Lower lobe of right lung (tissue), 2 donors: ENCODE results near the gene SDHAF1. TPM values are rescaled to one million over a fixed set of nuclear protein-coding genes. Genes with fewer than 3 reads are reported as not detected.

Source experiments
- ATAC-seq, 2 donors: fragments of 200-7000 bp; cut with Tn5 transposase; one replicate each; pipeline ENCODE4 v1.9.1; 2020 to 2022; ENCODE audit warnings: mild to moderate bottlenecking in 2 of 2, moderate library complexity in 2 of 2
- DNase-seq: peaks from one replicate; pipeline ENCODE4 v3.0.0-alpha.2; 2020
- H3K27ac ChIP-seq: fragments of 200-600 bp; one replicate; pipeline ENCODE4 v1.8.0; 2022
- H3K27me3 ChIP-seq: fragments of 200-600 bp; one replicate; pipeline ENCODE4 v1.8.0; 2022; ENCODE audit warnings: low read depth
- H3K36me3 ChIP-seq: fragments of 200-600 bp; one replicate; pipeline ENCODE4 v1.8.0; 2022; ENCODE audit warnings: mild to moderate bottlenecking
- H3K4me1 ChIP-seq: fragments of 200-600 bp; one replicate; pipeline ENCODE4 v1.8.0; 2022
- H3K4me3 ChIP-seq: fragments of 200-600 bp; one replicate; pipeline ENCODE4 v1.8.0; 2022; ENCODE audit warnings: mild to moderate bottlenecking
- H3K9me3 ChIP-seq: fragments of 200-600 bp; one replicate; pipeline ENCODE4 v1.8.0; 2022
- intact Hi-C: fragments of 100-400 bp; cut with DNase I; formaldehyde crosslinking; loops from one replicate; pipeline ENCODE4 v1.11.0; 2022
- total RNA-seq: library from RNA; stranded (reverse); fragmentation: NEBNext Ultra II Directional; extraction: Animal tissue kit (Norgen Biotek cat#: 25700); gene quantifications from one replicate; pipeline ENCODE4 v1.2.1, GENCODE V29; 2021
- TF ChIP-seq, protein P1 (sequence below): fragments of 200-600 bp; IDR thresholded peaks from one replicate; pipeline ENCODE4 v1.8.0; 2022; ENCODE audit warnings: antibody characterized with exemption, mild to moderate bottlenecking
- donor health status: DM: no; HTN: yes; CAD: no; lungs with severe emphysema.

The SDHAF1 gene
- total RNA-seq, 1 donor from 2014 or later = 14.4 TPM

DNA sequence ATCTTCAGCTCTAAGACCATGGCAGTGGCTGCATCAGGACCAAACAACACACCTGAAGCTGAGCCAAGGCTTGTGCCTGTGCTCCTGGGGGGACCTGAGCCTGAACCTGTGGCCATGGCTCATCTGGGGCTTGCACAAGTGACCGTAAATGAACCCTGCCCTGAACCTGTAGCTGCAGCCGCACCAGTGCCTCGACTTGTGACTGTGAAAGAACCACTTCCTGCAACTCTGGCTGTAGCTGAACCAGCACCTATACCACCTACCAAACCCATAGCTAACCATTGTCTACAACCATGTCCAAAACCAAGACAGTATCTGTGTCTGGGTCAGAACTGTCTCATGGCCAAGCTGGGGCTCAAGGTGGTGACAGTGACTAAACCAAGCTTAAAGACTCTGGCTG is 28.2 kb upstream of the SDHAF1 start:
- Histone ChIP-seq H3K36me3 (no peaks in the 10 kb centered on the region), H3K27me3 (peaks cover 24% of the 10 kb centered on the region), H3K9me3 (no peaks in the 10 kb centered on the region), H3K4me1 (no peaks in the 10 kb centered on the region), H3K27ac (no peak overlapping the region), H3K4me3 (no peak overlapping the region)
- ATAC-seq (no peak), DNase-seq (no peak)
- intact Hi-C loops = no loop called here
- TF ChIP-seq, protein P1, sequence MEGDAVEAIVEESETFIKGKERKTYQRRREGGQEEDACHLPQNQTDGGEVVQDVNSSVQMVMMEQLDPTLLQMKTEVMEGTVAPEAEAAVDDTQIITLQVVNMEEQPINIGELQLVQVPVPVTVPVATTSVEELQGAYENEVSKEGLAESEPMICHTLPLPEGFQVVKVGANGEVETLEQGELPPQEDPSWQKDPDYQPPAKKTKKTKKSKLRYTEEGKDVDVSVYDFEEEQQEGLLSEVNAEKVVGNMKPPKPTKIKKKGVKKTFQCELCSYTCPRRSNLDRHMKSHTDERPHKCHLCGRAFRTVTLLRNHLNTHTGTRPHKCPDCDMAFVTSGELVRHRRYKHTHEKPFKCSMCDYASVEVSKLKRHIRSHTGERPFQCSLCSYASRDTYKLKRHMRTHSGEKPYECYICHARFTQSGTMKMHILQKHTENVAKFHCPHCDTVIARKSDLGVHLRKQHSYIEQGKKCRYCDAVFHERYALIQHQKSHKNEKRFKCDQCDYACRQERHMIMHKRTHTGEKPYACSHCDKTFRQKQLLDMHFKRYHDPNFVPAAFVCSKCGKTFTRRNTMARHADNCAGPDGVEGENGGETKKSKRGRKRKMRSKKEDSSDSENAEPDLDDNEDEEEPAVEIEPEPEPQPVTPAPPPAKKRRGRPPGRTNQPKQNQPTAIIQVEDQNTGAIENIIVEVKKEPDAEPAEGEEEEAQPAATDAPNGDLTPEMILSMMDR = no peak

DNA sequence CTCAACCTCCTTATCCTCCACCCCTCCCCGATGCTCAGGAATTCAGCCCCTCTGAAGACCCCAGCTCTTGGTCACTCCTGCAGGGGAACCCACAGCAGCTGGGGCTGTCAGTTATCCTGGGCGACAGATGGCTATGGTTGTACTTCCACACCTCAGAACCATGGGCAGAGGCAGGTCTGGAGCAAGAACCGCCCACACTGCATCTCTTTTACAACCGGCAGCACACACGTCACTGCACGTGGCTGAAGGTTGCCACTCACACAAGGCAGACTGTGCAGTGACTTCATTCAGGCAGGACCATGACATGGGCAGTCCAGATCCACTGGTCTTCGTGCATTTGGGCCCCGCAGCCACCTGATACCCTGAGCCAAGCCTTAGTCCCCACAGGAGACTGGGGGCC is 21.5 kb upstream of the SDHAF1 start:
- no peak overlapping the region for H3K4me3 ChIP-seq
- intact Hi-C loops = no loop called here
- H3K27me3 ChIP-seq = peaks cover 17% of the 10 kb centered on the region
- TF ChIP-seq, protein P1 = no peak
- H3K4me1 ChIP-seq = no peaks in the 10 kb centered on the region
- ATAC-seq = no peak
- H3K27ac ChIP-seq = no peak overlapping the region
- no peaks in the 10 kb centered on the region for H3K9me3 ChIP-seq
- no peaks in the 10 kb centered on the region for H3K36me3 ChIP-seq
- DNase-seq = no peak

DNA sequence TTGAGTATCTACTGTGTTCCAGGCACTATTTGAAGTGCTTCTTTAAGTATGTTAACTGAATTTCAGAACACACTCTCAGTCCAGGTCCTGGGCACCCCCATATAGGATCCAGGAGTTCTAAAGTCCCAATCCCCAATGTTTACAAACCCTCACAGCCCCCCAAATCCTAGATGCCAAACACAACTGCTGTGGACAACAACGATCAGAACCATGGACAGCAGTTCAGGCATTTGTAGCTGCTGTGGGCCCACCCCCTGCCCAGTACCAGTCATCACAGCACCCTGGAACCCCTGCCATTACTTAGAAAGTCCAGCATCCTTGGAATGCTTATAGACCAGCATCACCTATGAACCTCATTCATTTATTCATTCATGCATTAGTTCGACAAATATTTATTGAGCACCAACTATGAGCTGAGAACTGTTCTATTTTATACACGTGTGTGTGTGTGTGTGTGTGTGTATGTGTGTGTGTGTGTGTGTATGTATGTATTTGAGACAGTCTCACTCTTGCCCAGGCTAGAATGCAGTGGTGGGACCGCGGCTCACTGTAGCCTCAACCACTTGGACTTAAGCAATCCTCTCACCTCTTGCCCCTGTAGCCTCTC is 19.3 kb upstream of the SDHAF1 start:
- TF ChIP-seq, protein P1 = no peak
- ATAC-seq (no peak), DNase-seq (no peak)

DNA sequence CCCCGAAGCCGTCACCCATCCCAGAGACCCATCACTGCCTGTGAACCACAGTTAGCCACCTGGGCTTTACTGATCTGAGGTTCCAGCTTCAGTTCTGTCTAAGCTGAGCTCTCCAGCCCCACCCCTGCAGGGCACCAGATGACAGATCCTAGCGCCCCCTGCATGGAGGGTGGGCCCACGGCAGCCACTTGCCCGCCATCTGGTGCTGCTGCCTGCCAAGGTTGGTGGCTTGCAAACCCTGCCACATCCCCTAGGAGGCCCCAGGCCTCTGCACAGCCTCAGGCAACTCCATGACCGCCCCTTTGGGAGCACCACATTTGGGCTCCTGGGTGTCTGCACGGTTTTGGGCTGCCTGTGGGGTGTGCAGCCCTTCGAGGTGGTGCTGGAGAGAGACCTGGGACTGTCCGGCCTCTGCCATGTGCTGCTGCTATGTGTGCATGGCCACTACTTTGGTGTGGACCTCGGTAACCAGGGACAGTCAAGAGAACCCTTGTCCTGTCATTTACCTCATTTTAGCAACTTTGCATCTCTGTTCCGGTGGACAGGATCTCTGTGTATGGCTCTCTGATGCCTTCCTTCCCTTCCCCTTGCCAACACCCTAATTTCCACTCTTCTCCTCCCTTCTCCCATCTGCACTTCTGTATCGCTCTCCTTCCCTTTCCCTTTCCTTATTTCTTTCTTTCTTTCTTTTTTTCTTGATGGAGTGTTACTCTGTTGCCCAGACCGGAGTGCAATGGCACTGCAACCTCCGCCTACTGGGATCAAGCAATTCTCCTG is 17.4 kb upstream of the SDHAF1 start:
- no peak for DNase-seq
- H3K27me3 ChIP-seq = peaks cover 22% of the 10 kb centered on the region
- peak in 1 of 2 donors; percentile 7 for ATAC-seq
- no peaks in the 10 kb centered on the region for H3K4me1 ChIP-seq
- no peaks in the 10 kb centered on the region for H3K36me3 ChIP-seq
- TF ChIP-seq, protein P1 = no peak
- H3K9me3 ChIP-seq = no peaks in the 10 kb centered on the region
- H3K27ac ChIP-seq = no peak overlapping the region
- no peak overlapping the region for H3K4me3 ChIP-seq
- intact Hi-C loops = no loop called here

More for the DNA sequence above, 19.3 kb upstream of the SDHAF1 start:
- Histone ChIP-seq H3K27me3 (peaks cover 22% of the 10 kb centered on the region), H3K36me3 (no peaks in the 10 kb centered on the region), H3K27ac (no peak overlapping the region), H3K4me1 (no peaks in the 10 kb centered on the region), H3K4me3 (no peak overlapping the region), H3K9me3 (no peaks in the 10 kb centered on the region)
- intact Hi-C loops = no loop called here

DNA sequence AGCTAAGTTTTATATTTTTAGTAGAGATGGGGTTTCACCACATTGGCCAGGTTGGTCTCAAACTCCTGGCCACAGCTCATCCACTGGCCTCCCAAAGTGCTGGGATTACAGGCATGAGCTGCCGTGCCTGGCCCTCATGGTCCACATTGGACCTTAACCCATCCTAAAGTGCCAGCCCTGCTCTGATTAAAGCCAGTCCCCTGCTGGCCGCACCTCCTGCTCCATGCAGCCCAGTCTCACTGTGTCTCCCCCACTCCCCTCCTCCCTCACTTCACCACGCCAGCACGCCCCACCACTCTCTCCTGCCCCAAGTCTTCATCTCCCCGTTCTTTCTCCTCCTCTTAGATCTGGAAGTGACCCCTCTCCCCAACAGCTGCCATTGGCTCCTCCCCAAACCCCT is 16.7 kb upstream of the SDHAF1 start:
- H3K4me3 ChIP-seq = no peak overlapping the region
- no peak for DNase-seq
- no peaks in the 10 kb centered on the region for H3K36me3 ChIP-seq
- ATAC-seq = no peak
- H3K27me3 ChIP-seq = peaks cover 22% of the 10 kb centered on the region
- H3K27ac ChIP-seq = no peak overlapping the region
- intact Hi-C loops = no loop called here
- no peaks in the 10 kb centered on the region for H3K4me1 ChIP-seq
- TF ChIP-seq, protein P1 = no peak
- H3K9me3 ChIP-seq = no peaks in the 10 kb centered on the region
